PC-9 (cell line): Measurements from ENCODE around the gene AGXT. TPM values are rescaled to one million over a fixed set of nuclear protein-coding genes. Genes with fewer than 3 reads are reported as not detected.

ENCODE experiments used
- BruUV-seq: library from RNA; stranded (reverse); fragments of 400-500 nt; replicated peaks from 2 replicates; lab custom pipeline; 2021; lab: Mats Ljungman, UMichigan
- CTCF ChIA-PET: fragments of 300-600 bp; sonication (Branson Sonifier 250); formaldehyde crosslinking; loops from one replicate; lab custom pipeline; 2022; ENCODE audit warnings: antibody characterized with exemption; lab: Charles Lee
- POLR2A ChIA-PET: fragments of 300-600 bp; sonication (Branson Sonifier 250); formaldehyde crosslinking; loops from one replicate; lab custom pipeline; 2022; ENCODE audit warnings: antibody characterized with exemption; ENCODE audit not compliant: unreplicated experiment; lab: Charles Lee
- DNase-seq, 2 experiments: peaks; one replicate each; pipeline versions ENCODE4 v3.0.0 to v3.0.0-alpha.2; 2015 to 2022; ENCODE audit warnings: mixed read lengths in 1 of 2
- H2AFZ ChIP-seq: fragments of 200-600 bp; sonication (generic); 2 replicates; pipeline ENCODE4 v1.8.1; 2017; ENCODE audit warnings: antibody characterized with exemption
- H3F3A ChIP-seq: fragments of 200-600 bp; sonication (generic); 2 replicates; pipeline ENCODE4 v1.8.1; 2017; ENCODE audit warnings: antibody characterized with exemption, mild to moderate bottlenecking, low read depth; ENCODE audit not compliant: insufficient read depth
- H3K27ac ChIP-seq: fragments of 200-600 bp; sonication (generic); 2 replicates; pipeline ENCODE4 v1.6.1; 2016; ENCODE audit warnings: mixed run types
- H3K27me3 ChIP-seq: fragments of 200-600 bp; sonication (generic); 2 replicates; pipeline ENCODE4 v1.6.1; 2016; ENCODE audit warnings: low read depth, mixed run types; ENCODE audit not compliant: insufficient read depth
- H3K36me3 ChIP-seq: fragments of 200-600 bp; sonication (generic); 2 replicates; pipeline ENCODE4 v1.6.1; 2016; ENCODE audit warnings: low read depth, mixed run types
- H3K4me1 ChIP-seq: fragments of 200-600 bp; sonication (generic); replicated peaks from 2 replicates; pipeline ENCODE4 v1.6.1; 2016; ENCODE audit warnings: mixed run types; ENCODE audit not compliant: insufficient read depth
- H3K4me2 ChIP-seq: fragments of 200-600 bp; sonication (generic); 2 replicates; pipeline ENCODE4 v1.6.1; 2017; ENCODE audit warnings: mixed run types
- H3K4me3 ChIP-seq: fragments of 200-600 bp; sonication (generic); 2 replicates; pipeline ENCODE4 v1.6.1; 2016; ENCODE audit warnings: mixed run types
- H3K79me2 ChIP-seq: fragments of 200-600 bp; sonication (generic); 2 replicates; pipeline ENCODE4 v1.6.1; 2017; ENCODE audit warnings: low read depth, mixed run types
- H3K9me2 ChIP-seq: fragments of 200-600 bp; sonication (generic); 2 replicates; pipeline ENCODE4 v1.8.1; 2017; ENCODE audit warnings: mild to moderate bottlenecking; ENCODE audit not compliant: insufficient read depth
- H3K9me3 ChIP-seq: fragments of 200-600 bp; sonication (generic); 2 replicates; pipeline ENCODE4 v1.8.1; 2016; ENCODE audit warnings: low read depth; ENCODE audit not compliant: insufficient read depth
- H4K20me1 ChIP-seq: fragments of 200-600 bp; sonication (generic); 2 replicates; pipeline ENCODE4 v1.8.1; 2017; ENCODE audit not compliant: insufficient read depth
- EZH2 ChIP-seq: fragments of 200-600 bp; sonication (generic); IDR thresholded peaks from 2 replicates; pipeline ENCODE4 v1.8.0; 2017; ENCODE audit warnings: antibody characterized with exemption, low read depth
- intact Hi-C: fragments of 100-400 bp; cut with micrococcal nuclease; formaldehyde crosslinking; loops from one replicate; pipeline ENCODE4 v1.10.0; 2022; ENCODE audit not compliant: unreplicated experiment
- total RNA-seq: library from RNA; stranded (reverse); gene quantifications from 2 replicates; pipeline ENCODE4 v1.2.3, GENCODE V29; 2021
- TF ChIP-seq, protein P1 (sequence below): fragments of 200-600 bp; sonication (generic); conservative IDR thresholded peaks from 2 replicates; pipeline ENCODE4 v1.6.1; 2017; ENCODE audit warnings: mixed run types, antibody characterized with exemption, mild to moderate bottlenecking, moderate library complexity

AGXT gene
- total RNA-seq, 1 experiment from 2014 or later, result not detected

DNA sequence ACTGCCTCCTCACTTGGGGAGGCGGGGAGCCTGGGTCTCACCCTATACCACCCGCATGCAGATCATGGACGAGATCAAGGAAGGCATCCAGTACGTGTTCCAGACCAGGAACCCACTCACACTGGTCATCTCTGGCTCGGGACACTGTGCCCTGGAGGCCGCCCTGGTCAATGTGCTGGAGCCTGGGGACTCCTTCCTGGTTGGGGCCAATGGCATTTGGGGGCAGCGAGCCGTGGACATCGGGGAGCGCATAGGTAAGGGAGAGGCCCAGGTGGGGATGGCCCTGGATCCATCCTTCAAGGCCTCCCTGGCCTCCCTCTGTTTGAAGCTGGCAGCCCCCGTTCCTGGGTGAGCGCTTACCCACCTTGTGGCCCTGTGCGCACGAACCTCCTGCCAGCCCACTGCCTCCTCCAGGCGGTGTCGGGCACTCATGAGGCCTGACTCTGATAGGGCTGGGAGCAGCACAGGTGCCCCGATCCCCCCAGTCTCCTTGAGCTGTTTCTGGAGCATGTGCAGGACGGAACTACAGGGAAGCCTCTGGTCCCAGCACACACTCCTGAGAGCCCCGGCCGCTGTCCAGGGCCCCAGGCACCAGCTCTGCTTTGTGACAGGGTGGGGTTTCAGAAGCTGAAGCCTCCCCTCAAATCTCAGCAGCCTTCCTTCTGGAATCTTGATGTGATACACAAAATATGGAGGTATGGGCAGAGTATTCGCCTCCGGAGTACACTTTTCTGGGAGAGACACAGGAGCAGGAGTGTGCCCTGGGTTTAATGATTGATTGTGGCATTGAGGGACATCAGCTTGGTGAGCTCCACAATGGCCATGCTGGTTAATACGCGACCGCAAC is 708 bp downstream of the AGXT start:
- no peaks in the 10 kb centered on the region for H3K9me2 ChIP-seq
- H2AFZ ChIP-seq, result no peak overlapping the region
- no peak overlapping the region for H3K4me3 ChIP-seq
- peaks cover 14% of the 10 kb centered on the region for H3K4me1 ChIP-seq
- H3F3A ChIP-seq, result peaks cover 5% of the 10 kb centered on the region; the same call in 1 of the 2 replicates
- TF ChIP-seq, protein P1, sequence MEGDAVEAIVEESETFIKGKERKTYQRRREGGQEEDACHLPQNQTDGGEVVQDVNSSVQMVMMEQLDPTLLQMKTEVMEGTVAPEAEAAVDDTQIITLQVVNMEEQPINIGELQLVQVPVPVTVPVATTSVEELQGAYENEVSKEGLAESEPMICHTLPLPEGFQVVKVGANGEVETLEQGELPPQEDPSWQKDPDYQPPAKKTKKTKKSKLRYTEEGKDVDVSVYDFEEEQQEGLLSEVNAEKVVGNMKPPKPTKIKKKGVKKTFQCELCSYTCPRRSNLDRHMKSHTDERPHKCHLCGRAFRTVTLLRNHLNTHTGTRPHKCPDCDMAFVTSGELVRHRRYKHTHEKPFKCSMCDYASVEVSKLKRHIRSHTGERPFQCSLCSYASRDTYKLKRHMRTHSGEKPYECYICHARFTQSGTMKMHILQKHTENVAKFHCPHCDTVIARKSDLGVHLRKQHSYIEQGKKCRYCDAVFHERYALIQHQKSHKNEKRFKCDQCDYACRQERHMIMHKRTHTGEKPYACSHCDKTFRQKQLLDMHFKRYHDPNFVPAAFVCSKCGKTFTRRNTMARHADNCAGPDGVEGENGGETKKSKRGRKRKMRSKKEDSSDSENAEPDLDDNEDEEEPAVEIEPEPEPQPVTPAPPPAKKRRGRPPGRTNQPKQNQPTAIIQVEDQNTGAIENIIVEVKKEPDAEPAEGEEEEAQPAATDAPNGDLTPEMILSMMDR, result no peak
- TF ChIP-seq EZH2, result no peak
- H3K4me2 ChIP-seq, result peak overlapping the region; percentile 66; the same call in 1 of the 2 replicates
- no peaks in the 10 kb centered on the region for H3K36me3 ChIP-seq
- ChIA-PET CTCF (interaction anchor here (0.6 kb wide), 1 partner anchor 209 kb away, joined by 5 read pairs; no protein-coding TSS in a partner anchor), POLR2A (no interaction called here)
- BruUV-seq, result no TSS peak
- no peaks in the 10 kb centered on the region for H3K79me2 ChIP-seq
- DNase-seq, result no peak
- intact Hi-C loops, result no loop called here
- H3K9me3 ChIP-seq, result no peaks in the 10 kb centered on the region
- no peaks in the 10 kb centered on the region for H4K20me1 ChIP-seq
- no peak overlapping the region for H3K27ac ChIP-seq
- H3K27me3 ChIP-seq, result no peaks in the 10 kb centered on the region

DNA sequence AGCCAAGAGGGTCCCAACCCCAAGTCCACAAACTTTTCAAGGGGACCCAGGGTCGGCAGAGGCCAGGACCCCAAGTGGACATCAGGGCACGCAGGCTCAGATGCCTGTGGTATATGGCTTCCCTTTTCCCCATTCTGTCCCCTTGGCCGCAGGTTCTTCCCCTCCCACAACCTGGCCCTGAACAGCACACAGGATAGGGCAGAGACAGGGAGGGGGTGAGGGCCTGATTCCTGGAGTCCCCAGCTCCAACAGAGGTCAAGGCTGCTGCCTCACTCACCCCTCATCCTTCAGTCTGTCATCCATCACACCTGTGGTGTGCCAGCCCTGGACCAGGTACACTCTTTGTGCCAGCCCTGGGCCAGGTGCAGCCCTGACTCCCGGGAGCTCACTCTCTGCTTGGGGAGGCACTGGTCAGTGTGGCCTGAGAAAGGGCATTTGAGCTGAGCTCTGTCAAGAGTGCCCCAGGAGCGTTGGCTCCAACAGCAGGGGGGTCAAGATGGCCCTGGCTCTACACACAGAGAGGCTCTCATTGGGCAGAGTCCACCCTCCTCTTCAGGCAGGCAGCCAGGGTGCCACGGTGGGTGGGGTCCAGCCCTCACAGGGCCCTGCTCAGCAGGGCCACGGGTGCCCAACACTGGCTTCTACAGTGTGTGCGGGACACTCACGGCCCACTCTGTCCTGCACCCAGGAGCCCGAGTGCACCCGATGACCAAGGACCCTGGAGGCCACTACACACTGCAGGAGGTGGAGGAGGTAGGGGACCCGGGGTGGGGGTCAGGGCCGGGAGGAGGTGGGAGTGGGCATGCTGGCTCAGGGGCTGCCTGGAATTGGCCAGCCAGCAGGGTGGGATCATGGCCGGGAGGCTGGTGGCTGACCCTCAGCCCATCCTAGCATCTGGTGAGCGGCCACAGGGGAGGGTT is 1.6 kb downstream of the AGXT start:
- H3K9me3 ChIP-seq, result no peaks in the 10 kb centered on the region
- CTCF ChIA-PET, result interaction anchor here (0.6 kb wide), 1 partner anchor 208 kb away, joined by 5 read pairs; no protein-coding TSS in a partner anchor
- intact Hi-C loops, result no loop called here
- no peak overlapping the region for H3K27ac ChIP-seq
- peaks cover 14% of the 10 kb centered on the region for H3K4me1 ChIP-seq
- H4K20me1 ChIP-seq, result no peaks in the 10 kb centered on the region
- H3F3A ChIP-seq, result peaks cover 5% of the 10 kb centered on the region; the same call in 1 of the 2 replicates
- BruUV-seq, result no TSS peak
- no peak for DNase-seq
- no peak overlapping the region for H3K4me2 ChIP-seq
- no peak overlapping the region for H2AFZ ChIP-seq
- POLR2A ChIA-PET, result no interaction called here
- TF ChIP-seq, protein P1, result no peak
- no peak for TF ChIP-seq EZH2
- H3K36me3 ChIP-seq, result no peaks in the 10 kb centered on the region
- no peaks in the 10 kb centered on the region for H3K9me2 ChIP-seq
- H3K79me2 ChIP-seq, result no peaks in the 10 kb centered on the region
- no peak overlapping the region for H3K4me3 ChIP-seq
- no peaks in the 10 kb centered on the region for H3K27me3 ChIP-seq
